ENCODE results near the gene ICA1. TPM values are rescaled to one million over a fixed set of nuclear protein-coding genes. Genes with fewer than 3 reads are reported as not detected.
A peak's percentile ranks its signal among the peaks of the same experiment; 100 is the strongest.

The ICA1 gene
- total RNA-seq, 6 donors from 2014 or later: 19.3 to 85.4 (median 44.6) TPM

DNA sequence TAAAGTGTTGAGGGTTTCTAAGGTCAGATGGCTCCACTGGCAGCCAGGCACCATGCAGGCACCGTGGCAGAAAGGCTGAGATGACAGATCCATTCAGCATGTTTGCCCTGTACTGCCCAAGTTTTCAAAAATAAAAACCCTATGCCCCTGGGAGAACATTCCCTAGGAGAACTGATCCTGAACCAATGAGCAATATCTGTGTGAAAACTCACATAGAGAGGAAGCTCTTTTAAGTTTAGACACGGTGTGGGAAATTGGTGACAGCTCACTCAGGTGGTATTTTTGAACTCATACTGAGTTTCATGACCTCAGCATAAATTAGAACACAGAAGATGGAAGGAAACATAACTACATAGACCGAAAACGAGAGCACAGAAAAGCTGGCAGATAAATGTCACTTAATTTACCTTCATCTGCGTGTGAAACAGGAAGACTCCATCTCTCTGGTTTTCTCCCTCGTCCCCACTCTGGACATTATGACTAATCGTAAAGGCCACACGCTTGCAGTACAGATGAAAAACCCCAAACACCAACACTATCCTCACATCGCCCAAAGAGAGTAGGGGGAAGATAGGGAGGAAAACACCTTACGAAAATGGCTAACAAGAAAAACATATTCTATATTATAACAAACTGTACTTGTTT lies 127.8 kb downstream of the ICA1 start:
- Histone ChIP-seq H3K4me1 (no peaks in the 10 kb centered on the region), H3K27ac (peak overlapping the region in 1 of 4 donors; percentile 18), H3K9me3 (no peaks in the 10 kb centered on the region), H3K36me3 (no peaks in the 10 kb centered on the region), H3K4me3 (no peak overlapping the region), H3K27me3 (no peaks in the 10 kb centered on the region)
- DNase-seq (no peak), ATAC-seq (ENCODE audit: low FRiP score in 2 of 2) (no peak)
- no peak for TF ChIP-seq POLR2A (IDR thresholded peaks at IDR 0.05)
- no peak for TF ChIP-seq POLR2AphosphoS5 (IDR thresholded peaks at IDR 0.05)
- TF ChIP-seq EP300 (IDR thresholded peaks at IDR 0.05): no peak
- no peak for TF ChIP-seq CTCF (IDR thresholded peaks at IDR 0.05)
- 71 to 86% methylated on average over 10 of the region's 10 CpGs for WGBS, 2 donors

- Histone ChIP-seq H3K36me3 (no peaks in the 10 kb centered on the region), H3K27ac (no peak overlapping the region), H3K27me3 (no peaks in the 10 kb centered on the region), H3K4me3 (no peak overlapping the region), H3K9me3 (no peaks in the 10 kb centered on the region), H3K4me1 (no peaks in the 10 kb centered on the region)
- 88 to 89% methylated on average over 2 of the region's 2 CpGs for WGBS, 2 donors
- DNase-seq (no peak), ATAC-seq (ENCODE audit: low FRiP score in 2 of 2) (no peak)
- TF ChIP-seq CTCF (IDR thresholded peaks at IDR 0.05) (no peak), EP300 (IDR thresholded peaks at IDR 0.05) (no peak), POLR2A (IDR thresholded peaks at IDR 0.05) (no peak), POLR2AphosphoS5 (IDR thresholded peaks at IDR 0.05) (no peak)
These were observed 128.6 kb downstream of the ICA1 start for GRCh38 chr7:8133188-8133848.

GRCh38 chr7:8131694-8132605 lies 130.0 kb downstream of the ICA1 start:
- 81 to 83% methylated on average over 5 of the region's 5 CpGs for WGBS, 2 donors
- H3K27ac ChIP-seq: peak overlapping the region in 1 of 4 donors; percentile 1
- H3K36me3 ChIP-seq: peaks cover 0 to 10% (median 0%) of the 10 kb centered on the region in 4 donors
- no peak for TF ChIP-seq POLR2A (IDR thresholded peaks at IDR 0.05)
- TF ChIP-seq POLR2AphosphoS5 (IDR thresholded peaks at IDR 0.05): no peak
- no peak for TF ChIP-seq EP300 (IDR thresholded peaks at IDR 0.05)
- no peak for TF ChIP-seq CTCF (IDR thresholded peaks at IDR 0.05)
- no peak overlapping the region for H3K4me3 ChIP-seq
- H3K27me3 ChIP-seq: no peaks in the 10 kb centered on the region
- H3K9me3 ChIP-seq: no peaks in the 10 kb centered on the region
- ATAC-seq (ENCODE audit: low FRiP score in 2 of 2): no peak
- DNase-seq: no peak
- H3K4me1 ChIP-seq: no peaks in the 10 kb centered on the region

DNA sequence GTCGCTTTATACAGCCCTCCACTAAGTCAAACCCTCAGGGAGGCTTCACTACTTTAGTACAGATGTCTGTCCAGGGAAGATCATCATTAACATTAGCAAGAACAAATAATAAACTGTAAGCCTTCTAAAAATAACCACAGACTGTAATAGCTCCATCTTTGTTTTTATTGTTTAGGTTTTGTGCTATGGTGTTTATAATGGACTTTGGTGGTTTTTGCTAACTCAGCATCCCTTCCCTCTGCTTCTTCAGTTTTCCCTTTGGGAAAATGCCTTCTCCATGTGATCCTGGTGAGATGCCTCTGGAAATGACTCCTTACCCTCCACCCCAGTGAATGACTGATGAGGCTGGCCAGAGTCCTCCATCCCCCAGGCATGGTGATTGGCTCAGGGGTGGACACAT lies 131.3 kb downstream of the ICA1 start:
- Histone ChIP-seq H3K4me3 (no peak overlapping the region), H3K9me3 (no peaks in the 10 kb centered on the region), H3K27ac (no peak overlapping the region), H3K36me3 (peaks cover 0 to 10% (median 0%) of the 10 kb centered on the region in 4 donors), H3K27me3 (no peaks in the 10 kb centered on the region), H3K4me1 (no peaks in the 10 kb centered on the region)
- no peak for TF ChIP-seq POLR2AphosphoS5 (IDR thresholded peaks at IDR 0.05)
- TF ChIP-seq CTCF (IDR thresholded peaks at IDR 0.05): no peak
- no peak for TF ChIP-seq POLR2A (IDR thresholded peaks at IDR 0.05)
- no peak for TF ChIP-seq EP300 (IDR thresholded peaks at IDR 0.05)
- 92 to 96% methylated on average over 1 of the region's 1 CpG for WGBS, 2 donors
- ATAC-seq (ENCODE audit: low FRiP score in 2 of 2) (no peak), DNase-seq (no peak)
